Measurements from ENCODE around the gene ADAM23.
"Not testable (repeated sequence)": the region's sequence is repeated elsewhere in the genome, so short reads cannot be mapped to it uniquely, and the experiment has no call there.

ADAM23 gene, protein sequence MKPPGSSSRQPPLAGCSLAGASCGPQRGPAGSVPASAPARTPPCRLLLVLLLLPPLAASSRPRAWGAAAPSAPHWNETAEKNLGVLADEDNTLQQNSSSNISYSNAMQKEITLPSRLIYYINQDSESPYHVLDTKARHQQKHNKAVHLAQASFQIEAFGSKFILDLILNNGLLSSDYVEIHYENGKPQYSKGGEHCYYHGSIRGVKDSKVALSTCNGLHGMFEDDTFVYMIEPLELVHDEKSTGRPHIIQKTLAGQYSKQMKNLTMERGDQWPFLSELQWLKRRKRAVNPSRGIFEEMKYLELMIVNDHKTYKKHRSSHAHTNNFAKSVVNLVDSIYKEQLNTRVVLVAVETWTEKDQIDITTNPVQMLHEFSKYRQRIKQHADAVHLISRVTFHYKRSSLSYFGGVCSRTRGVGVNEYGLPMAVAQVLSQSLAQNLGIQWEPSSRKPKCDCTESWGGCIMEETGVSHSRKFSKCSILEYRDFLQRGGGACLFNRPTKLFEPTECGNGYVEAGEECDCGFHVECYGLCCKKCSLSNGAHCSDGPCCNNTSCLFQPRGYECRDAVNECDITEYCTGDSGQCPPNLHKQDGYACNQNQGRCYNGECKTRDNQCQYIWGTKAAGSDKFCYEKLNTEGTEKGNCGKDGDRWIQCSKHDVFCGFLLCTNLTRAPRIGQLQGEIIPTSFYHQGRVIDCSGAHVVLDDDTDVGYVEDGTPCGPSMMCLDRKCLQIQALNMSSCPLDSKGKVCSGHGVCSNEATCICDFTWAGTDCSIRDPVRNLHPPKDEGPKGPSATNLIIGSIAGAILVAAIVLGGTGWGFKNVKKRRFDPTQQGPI

DNA sequence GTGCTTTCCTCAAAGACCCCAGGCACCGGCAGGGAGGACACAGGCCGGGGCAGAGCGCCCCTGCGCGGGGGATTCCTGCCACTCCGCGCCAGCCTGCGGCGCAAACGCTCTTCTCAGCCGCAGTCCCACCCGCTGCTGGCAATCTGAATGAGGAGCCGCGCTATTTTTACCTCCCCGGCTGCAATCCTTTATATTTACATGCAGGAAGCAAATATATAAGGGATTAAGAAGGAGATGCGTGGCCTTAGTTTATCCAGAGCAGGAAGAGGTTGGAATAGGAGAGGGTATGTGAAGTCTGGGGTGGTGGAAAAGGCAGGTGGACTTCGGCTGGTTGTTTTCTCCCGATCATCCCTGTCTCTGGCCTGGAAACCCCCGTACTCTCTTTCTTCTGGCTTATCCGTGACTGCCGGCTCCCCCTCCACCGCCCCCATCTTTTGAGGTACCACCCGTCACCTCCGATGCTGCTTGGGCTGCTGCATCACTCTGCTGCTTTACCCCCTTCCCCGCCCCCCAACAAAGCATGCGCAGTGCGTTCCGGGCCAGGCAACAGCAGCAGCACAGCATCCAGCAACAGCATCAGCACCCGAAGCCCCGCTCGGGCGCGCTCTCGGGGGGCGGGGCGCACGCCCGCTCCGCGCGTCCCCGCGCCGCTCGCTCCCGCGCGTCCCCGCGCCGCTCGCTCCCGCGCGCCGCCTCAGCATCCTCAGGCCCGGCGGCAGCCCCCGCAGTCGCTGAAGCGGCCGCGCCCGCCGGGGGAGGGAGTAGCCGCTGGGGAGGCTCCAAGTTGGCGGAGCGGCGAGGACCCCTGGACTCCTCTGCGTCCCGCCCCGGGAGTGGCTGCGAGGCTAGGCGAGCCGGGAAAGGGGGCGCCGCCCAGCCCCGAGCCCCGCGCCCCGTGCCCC lies at the start of gene ADAM23:
TSS of gene ADAM23 (plus strand) at position 700 of the 902 bp plus-strand sequence. CDS start 335 bp downstream, outside the sequence.
- no peak for DNase-seq (ENCODE audit: low read depth)

DNA sequence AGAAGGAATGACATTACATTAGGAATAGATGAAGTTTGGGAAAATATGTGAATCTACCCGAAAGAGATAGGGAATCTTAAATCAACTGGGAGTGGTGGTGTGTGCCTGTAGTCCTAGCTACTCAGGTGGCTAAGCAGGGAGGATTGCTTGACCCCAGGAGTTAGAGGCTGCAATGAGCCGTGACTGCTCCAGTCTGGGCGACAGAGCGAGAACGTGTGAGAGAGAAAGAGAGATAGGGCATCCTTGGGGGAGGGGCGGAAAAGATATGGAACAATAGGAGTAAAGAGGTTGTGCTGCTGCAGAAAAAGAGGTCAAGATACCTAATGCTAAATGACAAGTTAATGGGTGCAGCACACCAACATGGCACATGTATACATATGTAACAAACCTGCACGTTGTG lies 47.1 kb upstream of the ADAM23 start:
- DNase-seq (ENCODE audit: low read depth) = no peak

DNA sequence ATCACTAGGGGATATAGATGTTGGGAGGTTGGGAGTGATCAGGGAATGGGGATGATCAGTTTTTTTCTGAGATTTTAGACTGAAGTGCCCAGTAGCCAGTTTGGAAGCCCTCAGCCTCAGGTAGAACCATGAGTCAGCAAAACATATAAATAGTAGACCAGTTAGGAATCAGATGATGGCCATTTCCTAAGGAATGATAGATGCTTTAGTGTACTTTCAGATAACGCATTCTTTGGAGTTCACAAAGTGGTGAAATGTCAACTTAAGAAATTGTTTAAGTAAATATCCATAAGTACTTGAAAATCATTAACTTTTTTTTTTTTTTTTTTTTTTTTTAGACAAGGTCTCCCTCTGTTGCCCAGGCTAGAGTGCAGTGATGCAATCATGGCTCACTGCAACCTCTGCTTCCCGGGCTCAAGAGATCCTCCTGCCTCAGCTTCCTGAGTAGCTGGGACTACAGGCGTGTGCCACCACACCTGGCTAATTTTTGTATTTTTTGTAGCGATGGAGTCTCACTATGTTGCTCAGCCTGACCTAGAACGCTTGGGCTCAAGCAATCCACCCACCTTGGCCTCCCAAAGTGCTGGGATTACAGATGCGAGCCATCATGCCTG lies 40.3 kb upstream of the ADAM23 start:
- DNase-seq (ENCODE audit: low read depth) = not testable (repeated sequence)

DNA sequence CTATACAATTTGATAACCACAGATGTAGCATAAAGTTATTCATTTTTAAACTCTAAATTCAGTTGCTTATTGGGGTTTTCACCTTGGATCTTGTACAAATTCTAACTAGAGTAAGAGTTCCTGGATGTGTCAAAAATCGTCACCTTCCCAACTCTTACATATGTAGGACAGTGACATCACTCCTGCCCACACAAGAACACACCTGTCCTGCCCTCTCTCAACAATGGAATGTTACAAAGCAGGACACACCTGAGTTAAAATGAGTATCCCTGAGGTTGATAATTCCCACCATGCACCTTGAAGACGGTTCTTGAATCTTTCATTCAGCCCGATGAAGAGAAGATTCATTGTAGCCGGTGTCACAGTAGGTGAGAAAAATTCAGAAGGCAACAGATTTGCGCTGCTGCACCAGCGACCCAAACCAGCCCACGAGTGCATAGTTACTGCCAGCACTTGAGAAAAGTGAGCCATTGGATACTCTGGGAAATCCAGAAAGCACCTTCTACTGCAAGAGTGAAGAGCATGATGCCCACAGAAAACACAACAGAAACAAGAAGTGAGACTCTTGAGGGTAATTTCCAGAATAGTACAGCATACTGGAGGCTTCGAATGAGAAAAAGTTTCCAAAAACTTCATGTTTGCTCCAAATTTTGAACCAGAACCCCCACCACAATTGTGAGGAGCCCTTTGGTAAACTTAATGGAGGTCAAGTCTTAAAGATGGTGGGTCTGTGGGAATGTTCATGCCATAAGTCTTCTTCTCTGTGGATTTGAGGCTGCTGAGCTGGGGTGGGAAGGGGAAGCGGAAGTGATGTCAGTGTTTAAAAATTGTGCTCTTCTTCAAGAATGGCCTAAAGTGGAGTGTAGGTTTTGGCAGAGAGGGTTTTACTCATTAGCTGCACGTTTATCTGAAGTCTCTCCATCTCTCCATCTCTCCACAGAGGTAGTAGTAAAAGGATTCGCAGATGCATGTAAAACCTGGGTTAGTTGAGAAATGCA lies 34.7 kb upstream of the ADAM23 start:
- no peak for DNase-seq (ENCODE audit: low read depth)

DNA sequence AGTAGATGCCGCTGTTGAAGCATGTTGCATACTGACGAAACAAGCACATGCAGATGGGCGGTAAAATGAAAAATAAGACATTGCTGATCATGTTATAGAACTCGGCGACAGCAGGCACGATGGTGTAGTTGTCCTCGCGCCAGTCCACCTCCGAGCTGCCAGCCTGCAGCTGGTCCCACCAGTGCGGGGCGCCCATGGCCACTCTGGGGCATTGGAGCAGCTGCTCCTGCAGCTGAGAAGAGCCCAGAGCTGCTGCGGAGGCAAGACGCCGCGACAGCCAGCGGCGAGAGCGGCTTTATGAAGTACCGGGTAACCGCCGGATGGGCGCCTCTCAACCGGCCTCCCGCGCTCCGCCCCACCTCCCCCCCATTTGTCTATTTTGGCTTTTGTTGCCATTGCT lies 32.6 kb upstream of the ADAM23 start:
- DNase-seq (ENCODE audit: low read depth) = no peak

DNA sequence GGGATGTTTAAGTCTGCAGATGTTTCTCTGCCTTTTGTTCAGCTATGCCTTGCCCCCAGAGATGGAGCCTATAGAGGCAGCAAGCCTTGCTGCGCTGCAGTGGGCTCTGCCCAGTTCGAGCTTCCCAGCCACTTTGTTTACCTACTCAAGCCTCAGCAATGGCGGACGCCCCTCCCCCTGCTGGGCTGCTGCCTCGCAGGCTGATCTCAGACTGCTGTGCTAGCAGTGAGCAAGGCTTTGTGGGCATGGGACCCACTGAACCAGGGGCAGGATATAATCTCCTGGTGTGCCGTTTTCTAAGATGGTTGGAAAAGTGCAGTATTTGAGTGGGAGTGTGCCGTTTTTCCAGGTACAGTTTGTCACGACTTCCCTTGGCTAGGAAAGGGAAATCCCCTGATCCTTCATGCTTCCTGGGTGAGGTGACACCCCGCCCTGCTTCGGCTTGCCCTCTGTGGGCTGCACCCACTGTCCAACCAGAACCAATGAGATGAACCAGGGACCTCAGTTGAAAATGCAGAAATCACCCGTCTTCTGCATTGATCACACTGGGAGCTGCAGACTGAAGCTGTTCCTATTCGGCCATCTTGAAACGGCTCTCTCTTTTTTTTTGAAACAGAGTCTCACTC lies 27.6 kb upstream of the ADAM23 start:
- DNase-seq (ENCODE audit: low read depth) = no peak

DNA sequence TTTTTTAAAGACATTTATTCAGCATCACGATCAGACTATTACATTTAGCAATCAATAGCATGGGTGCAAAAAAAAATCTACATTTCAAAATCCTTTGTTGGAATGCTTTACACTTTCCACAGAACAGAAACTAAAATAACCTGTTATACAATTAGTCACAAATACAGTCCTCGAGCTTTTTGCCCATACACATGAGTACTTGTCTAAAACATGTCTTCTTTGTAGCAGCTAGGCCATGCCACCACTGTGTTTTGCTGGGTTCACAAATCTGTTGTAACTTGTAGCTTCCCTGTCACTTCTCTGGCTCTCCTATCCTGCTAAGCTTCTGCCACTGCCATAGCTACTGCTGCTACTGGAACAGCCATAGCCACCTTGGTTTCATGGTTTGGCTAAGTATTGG lies 24.4 kb upstream of the ADAM23 start:
- no peak for DNase-seq (ENCODE audit: low read depth)

DNA sequence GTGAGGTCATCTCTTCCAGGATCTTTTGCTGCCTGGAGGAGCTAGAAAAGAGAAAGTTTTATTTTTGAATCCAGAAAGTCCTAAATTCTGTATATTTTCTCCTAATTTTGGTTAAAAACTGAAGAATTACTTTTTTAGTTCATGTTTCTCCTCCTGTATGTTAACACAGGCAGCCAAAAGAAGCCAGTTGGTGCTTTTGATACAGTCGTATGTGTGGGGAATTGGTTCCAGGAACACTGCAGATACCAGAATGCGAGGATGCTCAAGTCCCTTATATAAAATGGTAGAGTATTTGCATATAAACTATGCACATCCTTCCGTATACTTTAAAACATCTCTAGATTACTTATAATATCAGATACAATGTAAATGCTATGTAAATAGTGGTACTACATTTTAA lies 22.6 kb upstream of the ADAM23 start:
- DNase-seq (ENCODE audit: low read depth) = no peak

DNA sequence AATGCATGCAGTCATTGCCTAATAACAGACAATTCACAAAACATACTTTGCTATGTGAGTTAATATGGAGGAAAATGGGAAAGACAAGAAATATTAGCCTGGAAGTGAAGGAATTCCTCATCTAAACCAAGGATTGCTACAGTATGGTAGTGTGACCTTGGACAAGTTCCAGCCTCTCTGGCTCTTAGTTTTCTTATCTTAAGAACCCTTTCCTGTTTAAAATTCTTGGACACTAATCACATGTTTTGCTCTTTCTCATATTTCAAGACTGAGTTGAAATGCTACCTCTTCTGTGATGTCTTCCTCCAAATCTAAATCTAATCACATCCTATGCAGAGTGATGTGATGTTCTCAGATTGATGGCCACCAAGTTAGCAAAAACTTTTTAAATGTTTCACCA lies 20.8 kb upstream of the ADAM23 start:
- DNase-seq (ENCODE audit: low read depth) = no peak

DNA sequence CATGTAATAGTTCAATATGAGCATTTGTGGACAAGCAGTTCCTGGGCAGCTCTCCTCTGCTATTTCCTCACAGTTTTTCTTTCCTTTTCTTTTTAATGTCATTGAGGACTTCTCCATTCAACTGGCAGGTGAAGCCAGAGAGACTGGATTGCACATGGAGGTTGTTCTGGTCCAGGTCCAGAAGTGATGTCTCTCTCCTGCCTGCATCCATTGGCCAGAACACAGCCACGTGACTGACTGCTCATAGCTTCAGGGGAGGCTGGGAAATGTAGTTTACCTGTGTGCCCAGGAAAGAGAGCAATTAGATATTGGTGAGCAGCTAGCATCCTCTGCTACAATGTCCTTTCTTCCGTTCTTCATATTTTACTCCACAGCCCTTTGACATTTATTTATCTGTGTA lies 20.2 kb upstream of the ADAM23 start:
- DNase-seq (ENCODE audit: low read depth) = no peak

DNA sequence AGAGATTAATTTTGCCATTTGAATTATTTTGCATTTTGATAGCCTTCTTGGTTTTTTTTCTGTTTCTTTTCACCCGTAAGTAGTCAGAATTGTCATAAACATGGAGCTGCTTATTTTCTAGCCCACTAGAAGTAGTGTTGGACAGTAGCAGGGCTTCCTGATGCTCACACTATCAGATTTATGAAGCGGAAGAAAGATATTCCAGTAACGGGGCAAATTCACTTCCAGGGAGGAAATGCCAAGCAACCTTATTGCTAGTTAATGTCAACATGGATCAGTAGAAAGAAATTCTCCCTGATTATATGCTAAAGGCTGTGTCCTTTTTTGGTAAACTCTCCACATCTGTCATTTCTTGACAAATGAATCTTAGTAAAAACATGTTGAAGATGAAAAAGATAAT lies 19.2 kb upstream of the ADAM23 start:
- no peak for DNase-seq (ENCODE audit: low read depth)

DNA sequence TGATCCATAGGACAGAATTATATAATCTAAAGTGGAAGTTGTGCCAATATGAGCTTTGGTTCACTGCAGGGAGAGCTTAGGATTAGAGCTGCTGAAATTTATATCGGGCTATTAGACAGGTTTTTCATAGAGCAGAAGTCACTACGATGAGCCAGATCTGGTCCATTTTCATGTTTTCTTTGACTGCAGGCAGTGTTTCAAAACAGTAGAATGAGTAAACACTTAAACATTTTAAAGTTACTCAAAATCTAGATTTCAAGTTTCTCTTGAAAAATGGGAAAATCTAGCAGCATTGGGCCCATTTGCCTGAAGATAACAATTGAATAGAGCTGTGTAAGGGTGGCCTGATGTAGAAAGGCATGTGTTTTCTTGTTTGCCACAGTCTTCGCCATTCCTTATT lies 14.5 kb upstream of the ADAM23 start:
- DNase-seq (ENCODE audit: low read depth) = no peak

DNA sequence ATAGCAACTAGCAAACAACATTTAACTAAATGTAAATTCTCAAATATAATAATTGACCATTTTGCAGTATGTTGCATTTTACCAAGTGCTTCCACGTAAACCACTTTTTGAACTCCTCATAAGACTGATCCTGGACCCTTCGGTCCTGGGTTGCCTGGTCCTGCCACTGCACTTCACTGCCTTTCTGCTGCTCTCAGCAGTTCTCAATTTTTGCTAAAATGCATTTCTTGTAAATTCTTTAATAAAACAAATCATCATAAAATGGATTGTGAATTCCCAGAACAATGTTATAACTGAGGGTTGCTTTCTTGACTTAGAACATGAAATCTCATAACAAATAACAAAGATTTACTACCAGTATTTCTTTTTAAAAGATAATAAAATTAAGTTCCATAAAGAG lies 12.9 kb upstream of the ADAM23 start:
- DNase-seq (ENCODE audit: low read depth) = no peak

DNA sequence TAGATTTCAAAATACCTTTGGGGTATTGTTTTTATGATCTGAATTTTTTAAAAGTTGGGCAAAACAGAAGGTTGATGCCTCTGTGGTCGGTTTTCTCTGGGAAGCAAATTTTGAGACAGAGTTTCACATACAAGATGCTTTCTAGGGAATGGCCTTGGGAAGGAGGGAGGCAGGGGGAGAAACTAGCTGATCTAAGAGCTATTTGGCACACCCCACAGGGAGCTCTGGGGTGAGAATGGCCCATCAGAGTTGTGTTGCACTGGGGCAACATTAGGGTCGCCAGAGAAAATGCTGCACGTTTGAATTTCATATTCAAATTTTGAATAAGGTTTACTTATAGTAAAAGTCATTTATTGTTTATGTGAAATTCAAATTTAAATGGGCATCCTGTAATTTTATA lies 11.9 kb upstream of the ADAM23 start:
- DNase-seq (ENCODE audit: low read depth) = no peak

DNA sequence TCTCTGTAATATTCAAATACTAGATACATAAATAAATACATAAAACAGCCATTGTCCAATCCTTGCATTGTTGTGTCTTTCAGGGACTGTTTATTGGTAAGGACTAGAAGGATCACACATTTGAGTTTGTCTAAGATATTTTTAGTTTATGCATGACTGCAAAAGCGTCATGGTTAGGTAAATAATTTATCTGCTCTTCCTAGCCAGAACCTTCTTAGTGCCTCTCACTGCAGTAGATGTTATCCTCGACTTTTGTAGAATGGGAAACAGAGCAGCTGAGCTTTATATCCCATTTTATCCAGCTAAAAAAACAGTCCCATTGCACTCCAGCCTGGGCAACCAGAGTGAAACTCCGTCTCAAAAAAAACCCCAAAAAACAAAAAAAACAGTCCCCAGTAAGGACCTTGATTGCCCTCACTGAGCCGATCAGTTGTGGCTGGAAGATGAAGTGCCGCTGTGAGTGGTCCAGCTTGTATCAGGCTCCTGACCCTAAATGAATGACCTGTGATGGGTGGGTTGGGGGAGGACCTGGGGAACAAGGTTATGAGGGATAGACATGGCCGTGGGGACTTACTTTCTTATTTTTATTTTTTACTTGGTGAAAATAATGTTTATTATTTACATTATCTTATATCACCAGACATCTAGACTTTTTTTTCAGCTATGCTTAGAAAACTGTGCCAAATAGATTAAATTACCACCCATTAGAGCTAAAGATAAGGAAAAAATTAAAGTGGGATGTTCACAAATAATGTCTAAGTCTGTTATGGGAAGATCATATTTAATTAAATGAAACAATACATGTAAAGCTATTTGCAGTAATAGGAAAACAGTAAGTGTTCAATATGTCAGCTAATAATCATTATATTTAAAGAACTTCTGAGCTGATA lies 10.9 kb upstream of the ADAM23 start:
- no peak for DNase-seq (ENCODE audit: low read depth)

DNA sequence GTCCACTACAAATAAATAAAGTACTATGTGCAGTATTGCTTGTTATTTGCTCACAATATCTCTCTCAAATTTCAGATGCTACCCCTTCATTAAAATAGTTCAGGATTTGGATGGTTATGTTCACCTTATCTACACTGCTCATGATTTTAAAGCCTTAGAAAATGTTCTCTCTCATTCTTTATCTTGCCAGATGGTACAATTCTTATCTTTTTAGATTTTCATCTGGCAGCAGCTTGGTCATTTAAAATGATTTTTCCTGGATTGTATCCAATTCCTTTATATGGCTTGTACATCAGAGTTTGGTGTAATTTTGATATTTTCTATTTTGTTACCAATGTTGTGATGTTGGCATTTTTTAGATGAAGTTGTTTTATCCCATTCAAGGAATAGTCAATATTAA lies 10.1 kb upstream of the ADAM23 start:
- DNase-seq (ENCODE audit: low read depth) = no peak

DNA sequence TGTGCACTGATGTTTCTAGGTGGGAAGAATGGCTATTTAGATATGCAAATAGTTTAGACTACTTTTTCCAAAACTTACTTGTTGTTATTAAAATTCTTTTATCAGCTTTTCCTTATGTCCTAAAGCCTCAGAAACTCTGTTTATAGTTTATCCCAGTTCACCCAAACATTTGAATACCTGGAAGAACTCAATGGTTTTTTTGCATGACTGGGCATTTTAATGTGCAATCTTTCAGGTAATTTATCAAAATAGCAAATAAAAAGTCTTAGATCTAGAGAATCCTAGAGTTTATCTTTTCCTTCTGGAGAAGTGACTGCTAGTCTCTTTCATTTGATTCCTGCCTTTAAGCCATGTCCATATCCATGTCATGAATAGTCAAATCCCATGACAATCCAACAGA lies 9.6 kb upstream of the ADAM23 start:
- no peak for DNase-seq (ENCODE audit: low read depth)

DNA sequence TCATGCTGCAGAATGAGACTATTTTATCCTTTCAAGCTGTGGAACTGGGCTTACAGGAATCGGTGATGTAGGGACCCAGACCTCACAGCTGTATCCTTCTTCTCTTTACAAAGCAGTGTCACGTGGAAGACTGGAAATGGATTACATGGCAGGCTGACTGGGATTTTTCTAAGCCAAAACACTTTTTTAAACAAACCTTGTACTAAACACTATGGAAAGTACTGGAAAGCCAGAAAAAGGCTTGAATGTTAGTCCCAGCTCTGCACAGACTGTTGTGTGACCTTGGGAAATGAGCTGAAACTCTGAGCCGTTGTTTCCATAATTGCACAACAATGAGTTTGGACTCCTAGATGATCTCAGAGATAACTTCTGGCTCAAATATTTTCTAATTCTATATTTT lies 7.6 kb upstream of the ADAM23 start:
- no peak for DNase-seq (ENCODE audit: low read depth)

DNA sequence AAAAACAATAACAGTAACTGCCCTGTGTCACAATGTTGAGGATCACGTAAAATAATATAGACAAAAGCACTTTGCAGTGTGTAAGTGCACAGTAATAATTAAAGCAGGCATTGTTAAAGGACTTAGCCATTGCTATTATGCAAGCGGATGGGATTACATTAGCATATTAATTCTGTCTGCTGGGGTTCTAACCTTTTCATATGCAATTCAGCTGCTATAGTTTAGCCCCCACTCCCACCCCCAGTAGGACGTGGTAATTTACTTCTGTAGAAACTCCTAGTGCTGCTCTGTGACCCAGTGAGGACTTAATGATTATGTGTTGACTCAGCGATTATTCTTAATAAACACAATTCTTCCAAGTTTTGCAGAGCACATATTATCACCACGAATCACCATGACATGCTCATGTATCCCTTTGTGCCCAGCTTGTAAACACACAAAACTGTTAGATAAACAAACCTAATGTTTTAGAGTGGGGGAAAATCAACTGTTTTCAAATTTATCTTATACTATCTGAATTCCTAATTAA lies 5.1 kb upstream of the ADAM23 start:
- DNase-seq (ENCODE audit: low read depth) = no peak
